K562 (cell line): ENCODE measurements around the gene DHPS. TPM values are rescaled to one million over a fixed set of nuclear protein-coding genes. Genes with fewer than 3 reads are reported as not detected.

Experiments
- BACH1 ChIP-seq: fragments of 200-800 bp; sonication (Bioruptor generic); IDR thresholded peaks from 2 replicates; pipeline ENCODE4 v1.6.1; 2016; ENCODE audit warnings: missing genetic modification characterization, missing compliant biosample characterization
- CBFB ChIP-seq: sonication (generic); formaldehyde crosslinking; IDR thresholded peaks from 2 replicates; pipeline ENCODE4 v1.4.0; 2020; ENCODE audit warnings: mild to moderate bottlenecking, missing genetic modification reagents
- CREB1 ChIP-seq, 2 experiments: sonication (generic) in 1 of 2; formaldehyde crosslinking in 1 of 2; IDR thresholded peaks; 2 replicates each; pipeline versions ENCODE4 v1.6.1 to v1.8.0; 2012 to 2022; ENCODE audit warnings: inconsistent platforms in 1 of 2, mild to moderate bottlenecking in 1 of 2, missing genetic modification reagents in 1 of 2, moderate library complexity in 1 of 2
- EGR1 ChIP-seq: fragments of 450-650 bp; conservative IDR thresholded peaks from 2 replicates; pipeline ENCODE4 v1.6.1; 2017; ENCODE audit warnings: mild to moderate bottlenecking
- GTF2F1 ChIP-seq: IDR thresholded peaks from 2 replicates; pipeline ENCODE4 v1.6.1; 2011; ENCODE audit warnings: low read depth, low read length, improper control_type of control experiment
- HMG20A ChIP-seq: fragments of 450-650 bp; formaldehyde crosslinking; conservative IDR thresholded peaks from 2 replicates; pipeline ENCODE4 v1.4.0; 2020; ENCODE audit warnings: mild to moderate bottlenecking, mixed read lengths
- IFI16 ChIP-seq: fragments of 250-450 bp; sonication (Bioruptor Pico); IDR thresholded peaks from 2 replicates; pipeline ENCODE4 v2.1.2; 2022; ENCODE audit warnings: mild to moderate bottlenecking, inconsistent platforms
- MYBL2 ChIP-seq, 2 experiments: fragments of 450-650 bp in 1 of 2; sonication (generic) in 1 of 2; formaldehyde crosslinking in 1 of 2; IDR thresholded peaks; 2 replicates each; pipeline versions ENCODE4 v1.6.1 to v1.8.1; 2017 to 2022; ENCODE audit warnings: borderline replicate concordance in 1 of 2, inconsistent platforms in 1 of 2, low read depth in 1 of 2, mild to moderate bottlenecking in 1 of 2, missing genetic modification reagents in 1 of 2, moderate library complexity in 1 of 2
- MYNN ChIP-seq, 2 experiments: sonication (generic); formaldehyde crosslinking in 1 of 2; IDR thresholded peaks; 2 replicates each; pipeline versions ENCODE4 v1.5.0 to v1.6.1; 2016 to 2020; ENCODE audit warnings: antibody characterized with exemption in 1 of 2, missing genetic modification reagents in 1 of 2
- NCOR1 ChIP-seq: fragments of 450-650 bp; IDR thresholded peaks from 2 replicates; pipeline ENCODE4 v1.6.1; 2016; ENCODE audit warnings: mild to moderate bottlenecking, moderate library complexity
- POLR2G ChIP-seq: fragments of 200-400 bp; formaldehyde crosslinking; IDR thresholded peaks from 2 replicates; pipeline ENCODE4 v1.6.1; 2017; ENCODE audit warnings: low read depth, mild to moderate bottlenecking, antibody characterized with exemption, low read length, moderate library complexity
- SP2 ChIP-seq: IDR thresholded peaks from 2 replicates; pipeline ENCODE4 v1.6.1; 2011; ENCODE audit warnings: mild to moderate bottlenecking, low read depth, low read length, moderate library complexity; ENCODE audit not compliant: poor library complexity, severe bottlenecking; ENCODE audit errors: extremely low read depth
- SRF ChIP-seq, 2 experiments: fragments of 250-450, 450-650 bp in 1 of 2; sonication (Bioruptor Pico) in 1 of 2; sonication (generic) in 1 of 2; formaldehyde crosslinking; IDR thresholded peaks; 2 replicates each; pipeline versions ENCODE4 v1.5.0 to v1.5.1; 2020 to 2022; ENCODE audit warnings: mild to moderate bottlenecking in 1 of 2, missing genetic modification reagents in 1 of 2
- TSC22D4 ChIP-seq: fragments of 450-650 bp; IDR thresholded peaks from 2 replicates; pipeline ENCODE4 v1.6.1; 2016; ENCODE audit warnings: missing genetic modification characterization, missing biosample characterization, control low read depth
- WHSC1 ChIP-seq: IDR thresholded peaks from one replicate; pipeline ENCODE4 v1.6.1; 2012; ENCODE audit warnings: low read length, control low read depth, inconsistent platforms
- ZBTB7A ChIP-seq: IDR thresholded peaks from 2 replicates; pipeline ENCODE4 v1.6.1; 2011; ENCODE audit warnings: low read depth, mild to moderate bottlenecking, low read length, moderate library complexity, borderline replicate concordance; ENCODE audit not compliant: control insufficient read depth
- ZC3H8 ChIP-seq: fragments of 450-650 bp; IDR thresholded peaks from 2 replicates; pipeline ENCODE4 v1.6.1; 2017
- polyA plus RNA-seq, 8 experiments: library from polyadenylated mRNA; depleted of rRNA in 4 of 8; stranded (reverse) in 5 of 8; unstranded in 3 of 8; fragments of >200 nt; fragmentation: Nextera tagmentation in 2 of 8; fragmentation: Illumina TruSeq in 1 of 8; extraction: Ambion mirVana in 2 of 8; extraction: Trizol in 1 of 8; gene quantifications; 2 replicates each; pipeline versions ENCODE4 v1.2.1 to v1.2.3, GENCODE V29; 2011 to 2014; ENCODE audit warnings: inconsistent platforms in 1 of 8, missing spikeins in 1 of 8
- total RNA-seq, 7 experiments: library from RNA; depleted of rRNA in 6 of 7; stranded (reverse); fragments of >200 nt in 6 of 7; fragmentation: Illumina TruSeq in 2 of 7; extraction: Trizol in 2 of 7; gene quantifications; 2 replicates each; pipeline versions ENCODE4 v1.2.1 to v1.2.3, GENCODE V29; 2011 to 2021; ENCODE audit warnings: low replicate concordance in 1 of 7
- TF ChIP-seq, protein P1 (sequence below): sonication (generic); formaldehyde crosslinking; IDR thresholded peaks from 2 replicates; pipeline ENCODE4 v1.9.0; 2022; ENCODE audit warnings: mild to moderate bottlenecking, missing genetic modification reagents
- TF ChIP-seq, protein P2 (sequence below): fragments of 250-450 bp; sonication (Bioruptor Pico); IDR thresholded peaks from 2 replicates; pipeline ENCODE4 v1.4.0; 2020
- TF ChIP-seq, protein P3 (sequence below): fragments of 250-450 bp; sonication (Bioruptor Pico); IDR thresholded peaks from 2 replicates; pipeline ENCODE4 v1.8.0; 2022; ENCODE audit warnings: inconsistent platforms
- TF ChIP-seq, protein P4 (sequence below): IDR thresholded peaks from 2 replicates; pipeline ENCODE4 v1.6.1; 2016; ENCODE audit warnings: missing genetic modification characterization, missing compliant biosample characterization

DHPS gene
- total and polyA plus RNA-seq, 9 of the 15 experiments (the other 6 are each of a cell fraction or from before 2014, with no cell fraction given) = 47.1 to 110 (median 79.9) TPM

DNA sequence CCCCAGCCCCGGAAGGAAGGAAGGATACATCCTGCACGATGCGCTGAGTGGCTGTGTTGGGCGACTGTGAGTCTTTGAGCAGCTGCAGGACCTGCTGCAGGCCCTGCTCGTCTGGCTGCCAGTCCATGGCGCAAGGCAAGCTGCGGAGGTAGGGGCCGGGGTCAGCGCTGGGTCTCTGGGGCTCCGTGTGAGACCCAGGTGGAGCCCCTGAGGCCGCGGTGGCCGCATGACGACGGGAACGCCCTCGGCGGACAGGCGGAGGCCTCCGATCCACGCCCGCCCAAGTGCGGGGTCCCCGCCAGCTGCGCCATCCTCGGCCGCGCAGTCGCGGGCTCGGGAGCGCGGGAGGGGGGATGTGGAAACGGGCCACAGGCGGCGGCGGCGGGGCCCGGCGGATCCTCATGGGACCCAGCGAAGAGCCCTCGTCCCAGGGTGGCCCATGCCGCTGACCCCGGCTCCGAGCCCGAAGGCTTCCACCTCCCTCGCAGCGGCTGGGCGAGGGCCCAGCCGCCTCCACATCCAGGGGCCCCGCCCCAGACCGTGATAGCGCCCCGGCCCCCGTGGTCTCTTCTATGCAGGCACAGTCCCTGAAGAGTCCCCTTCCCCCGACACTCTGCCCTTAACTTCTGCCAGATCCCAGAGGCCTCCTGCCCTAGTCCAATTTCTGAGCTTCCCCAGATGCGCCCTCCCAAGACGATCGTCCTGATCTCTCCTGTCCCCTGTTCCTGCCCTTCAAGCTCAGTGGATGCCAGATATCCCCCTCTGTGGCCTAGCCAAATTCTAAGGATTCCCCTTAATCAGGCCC is 39.4 kb upstream of the DHPS start (continued):
- TF ChIP-seq MYNN (IDR thresholded peaks at IDR 0.05) (no peak), MYNN (CRISPR knock-in tag; IDR thresholded peaks at IDR 0.05) (no peak), WHSC1 (no peak), SRF (CRISPR knock-in tag; IDR thresholded peaks at IDR 0.05) (no peak), BACH1 (tag) (no peak), ZC3H8 (no peak), IFI16 (CRISPR knock-in tag) (no peak), EGR1 (peak; percentile 52), ZBTB7A (no peak), CBFB (CRISPR knock-in tag) (no peak), SP2 (no peak), POLR2G (peak; percentile 61), TSC22D4 (tag) (no peak), MYBL2 (IDR thresholded peaks at IDR 0.05; ENCODE audit: low read depth) (no peak), MYBL2 (CRISPR knock-in tag; IDR thresholded peaks at IDR 0.05; ENCODE audit: borderline replicate concordance) (no peak), GTF2F1 (no peak), HMG20A (CRISPR knock-in tag) (no peak), NCOR1 (no peak), CREB1 (IDR thresholded peaks at IDR 0.05) (0 out of 2 replicates have a peak, but pooled peaks have one; percentile 15), CREB1 (CRISPR knock-in tag; IDR thresholded peaks at IDR 0.05) (no peak)
- TF ChIP-seq, protein P1, sequence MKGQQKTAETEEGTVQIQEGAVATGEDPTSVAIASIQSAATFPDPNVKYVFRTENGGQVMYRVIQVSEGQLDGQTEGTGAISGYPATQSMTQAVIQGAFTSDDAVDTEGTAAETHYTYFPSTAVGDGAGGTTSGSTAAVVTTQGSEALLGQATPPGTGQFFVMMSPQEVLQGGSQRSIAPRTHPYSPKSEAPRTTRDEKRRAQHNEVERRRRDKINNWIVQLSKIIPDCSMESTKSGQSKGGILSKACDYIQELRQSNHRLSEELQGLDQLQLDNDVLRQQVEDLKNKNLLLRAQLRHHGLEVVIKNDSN (CRISPR knock-in tag) = no peak
- TF ChIP-seq, protein P2, sequence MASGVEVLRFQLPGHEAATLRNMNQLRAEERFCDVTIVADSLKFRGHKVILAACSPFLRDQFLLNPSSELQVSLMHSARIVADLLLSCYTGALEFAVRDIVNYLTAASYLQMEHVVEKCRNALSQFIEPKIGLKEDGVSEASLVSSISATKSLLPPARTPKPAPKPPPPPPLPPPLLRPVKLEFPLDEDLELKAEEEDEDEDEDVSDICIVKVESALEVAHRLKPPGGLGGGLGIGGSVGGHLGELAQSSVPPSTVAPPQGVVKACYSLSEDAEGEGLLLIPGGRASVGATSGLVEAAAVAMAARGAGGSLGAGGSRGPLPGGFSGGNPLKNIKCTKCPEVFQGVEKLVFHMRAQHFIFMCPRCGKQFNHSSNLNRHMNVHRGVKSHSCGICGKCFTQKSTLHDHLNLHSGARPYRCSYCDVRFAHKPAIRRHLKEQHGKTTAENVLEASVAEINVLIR = no peak
- TF ChIP-seq, protein P3, sequence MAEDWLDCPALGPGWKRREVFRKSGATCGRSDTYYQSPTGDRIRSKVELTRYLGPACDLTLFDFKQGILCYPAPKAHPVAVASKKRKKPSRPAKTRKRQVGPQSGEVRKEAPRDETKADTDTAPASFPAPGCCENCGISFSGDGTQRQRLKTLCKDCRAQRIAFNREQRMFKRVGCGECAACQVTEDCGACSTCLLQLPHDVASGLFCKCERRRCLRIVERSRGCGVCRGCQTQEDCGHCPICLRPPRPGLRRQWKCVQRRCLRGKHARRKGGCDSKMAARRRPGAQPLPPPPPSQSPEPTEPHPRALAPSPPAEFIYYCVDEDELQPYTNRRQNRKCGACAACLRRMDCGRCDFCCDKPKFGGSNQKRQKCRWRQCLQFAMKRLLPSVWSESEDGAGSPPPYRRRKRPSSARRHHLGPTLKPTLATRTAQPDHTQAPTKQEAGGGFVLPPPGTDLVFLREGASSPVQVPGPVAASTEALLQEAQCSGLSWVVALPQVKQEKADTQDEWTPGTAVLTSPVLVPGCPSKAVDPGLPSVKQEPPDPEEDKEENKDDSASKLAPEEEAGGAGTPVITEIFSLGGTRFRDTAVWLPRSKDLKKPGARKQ (CRISPR knock-in tag) = no peak
- TF ChIP-seq, protein P4, sequence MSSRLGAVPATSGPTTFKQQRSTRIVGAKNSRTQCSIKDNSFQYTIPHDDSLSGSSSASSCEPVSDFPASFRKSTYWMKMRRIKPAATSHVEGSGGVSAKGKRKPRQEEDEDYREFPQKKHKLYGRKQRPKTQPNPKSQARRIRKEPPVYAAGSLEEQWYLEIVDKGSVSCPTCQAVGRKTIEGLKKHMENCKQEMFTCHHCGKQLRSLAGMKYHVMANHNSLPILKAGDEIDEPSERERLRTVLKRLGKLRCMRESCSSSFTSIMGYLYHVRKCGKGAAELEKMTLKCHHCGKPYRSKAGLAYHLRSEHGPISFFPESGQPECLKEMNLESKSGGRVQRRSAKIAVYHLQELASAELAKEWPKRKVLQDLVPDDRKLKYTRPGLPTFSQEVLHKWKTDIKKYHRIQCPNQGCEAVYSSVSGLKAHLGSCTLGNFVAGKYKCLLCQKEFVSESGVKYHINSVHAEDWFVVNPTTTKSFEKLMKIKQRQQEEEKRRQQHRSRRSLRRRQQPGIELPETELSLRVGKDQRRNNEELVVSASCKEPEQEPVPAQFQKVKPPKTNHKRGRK (tag) = no peak
